Testis (tissue), 2 donors: ENCODE results near the gene TMEM156.

Experiments
- POLR2A ChIP-seq: fragments of 450-650 bp; IDR thresholded peaks from one replicate; pipeline ENCODE4 v1.6.1; 2017; ENCODE audit warnings: antibody characterized with exemption, mild to moderate bottlenecking, moderate library complexity
- TF ChIP-seq, protein P1 (sequence below), 3 experiments: fragments of 450-650 bp in 2 of 3; fragments of 200-600 bp in 1 of 3; sonication (generic) in 1 of 3; IDR thresholded peaks; one replicate each; pipeline ENCODE4 v1.5.1; 2016 to 2019; ENCODE audit warnings: antibody characterized with exemption in 3 of 3, mild to moderate bottlenecking in 2 of 3, moderate library complexity in 1 of 3

GRCh38 chr4:38979081-38979480 is 53.1 kb downstream of the TMEM156 start:
- TF ChIP-seq, protein P1, sequence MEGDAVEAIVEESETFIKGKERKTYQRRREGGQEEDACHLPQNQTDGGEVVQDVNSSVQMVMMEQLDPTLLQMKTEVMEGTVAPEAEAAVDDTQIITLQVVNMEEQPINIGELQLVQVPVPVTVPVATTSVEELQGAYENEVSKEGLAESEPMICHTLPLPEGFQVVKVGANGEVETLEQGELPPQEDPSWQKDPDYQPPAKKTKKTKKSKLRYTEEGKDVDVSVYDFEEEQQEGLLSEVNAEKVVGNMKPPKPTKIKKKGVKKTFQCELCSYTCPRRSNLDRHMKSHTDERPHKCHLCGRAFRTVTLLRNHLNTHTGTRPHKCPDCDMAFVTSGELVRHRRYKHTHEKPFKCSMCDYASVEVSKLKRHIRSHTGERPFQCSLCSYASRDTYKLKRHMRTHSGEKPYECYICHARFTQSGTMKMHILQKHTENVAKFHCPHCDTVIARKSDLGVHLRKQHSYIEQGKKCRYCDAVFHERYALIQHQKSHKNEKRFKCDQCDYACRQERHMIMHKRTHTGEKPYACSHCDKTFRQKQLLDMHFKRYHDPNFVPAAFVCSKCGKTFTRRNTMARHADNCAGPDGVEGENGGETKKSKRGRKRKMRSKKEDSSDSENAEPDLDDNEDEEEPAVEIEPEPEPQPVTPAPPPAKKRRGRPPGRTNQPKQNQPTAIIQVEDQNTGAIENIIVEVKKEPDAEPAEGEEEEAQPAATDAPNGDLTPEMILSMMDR (IDR thresholded peaks at IDR 0.05) = no peak
- no peak for TF ChIP-seq POLR2A
